T47D (cell line): ENCODE measurements around the gene OR2AG2.

Experiments
- DNase-seq, 2 experiments: peaks; one replicate each; pipeline versions ENCODE4 v3.0.0 to v3.0.0-alpha.2; 2011 to 2012; ENCODE audit warnings: low read depth in 1 of 2, low spot score in 1 of 2
- JUND ChIP-seq: IDR thresholded peaks from 2 replicates; pipeline ENCODE4 v1.6.1; 2012; ENCODE audit warnings: low read depth
- in situ Hi-C: cut with HindIII; loops from 2 replicates; pipeline ENCODE4 v1.10.0; 2016; ENCODE audit warnings: low sequenced_read_pairs, low pct_unique_long_range_greater_than_20kb

Gene OR2AG2

GRCh38 chr11:6757373-6757967 lies 14.3 kb downstream of the OR2AG2 start:
- peak; percentile 18 to 63 for DNase-seq
- in situ Hi-C loops = no loop called here

DNA sequence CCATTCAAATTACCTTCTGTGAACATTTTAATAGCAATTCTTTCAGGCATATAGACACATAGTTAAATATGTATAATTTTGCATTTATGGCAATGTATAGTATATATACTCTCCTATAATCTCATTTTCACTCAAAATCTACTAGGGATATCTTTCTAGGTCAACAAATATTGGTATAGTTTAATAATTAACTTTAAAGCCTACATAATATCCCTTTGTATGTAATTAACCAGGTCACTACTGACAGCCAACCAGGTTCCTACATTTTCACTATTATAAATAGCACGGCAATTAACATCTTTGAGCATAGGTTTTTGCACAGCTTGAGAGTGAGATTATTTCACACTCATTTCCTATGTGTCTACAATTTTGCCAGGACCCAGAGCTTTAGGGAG lies 15.8 kb downstream of the OR2AG2 start:
- DNase-seq = no peak
- in situ Hi-C loops = no loop called here
- no peak for TF ChIP-seq JUND

More at GRCh38 chr11:6757373-6757967, 14.3 kb downstream of the OR2AG2 start:
- no peak for TF ChIP-seq JUND

DNA sequence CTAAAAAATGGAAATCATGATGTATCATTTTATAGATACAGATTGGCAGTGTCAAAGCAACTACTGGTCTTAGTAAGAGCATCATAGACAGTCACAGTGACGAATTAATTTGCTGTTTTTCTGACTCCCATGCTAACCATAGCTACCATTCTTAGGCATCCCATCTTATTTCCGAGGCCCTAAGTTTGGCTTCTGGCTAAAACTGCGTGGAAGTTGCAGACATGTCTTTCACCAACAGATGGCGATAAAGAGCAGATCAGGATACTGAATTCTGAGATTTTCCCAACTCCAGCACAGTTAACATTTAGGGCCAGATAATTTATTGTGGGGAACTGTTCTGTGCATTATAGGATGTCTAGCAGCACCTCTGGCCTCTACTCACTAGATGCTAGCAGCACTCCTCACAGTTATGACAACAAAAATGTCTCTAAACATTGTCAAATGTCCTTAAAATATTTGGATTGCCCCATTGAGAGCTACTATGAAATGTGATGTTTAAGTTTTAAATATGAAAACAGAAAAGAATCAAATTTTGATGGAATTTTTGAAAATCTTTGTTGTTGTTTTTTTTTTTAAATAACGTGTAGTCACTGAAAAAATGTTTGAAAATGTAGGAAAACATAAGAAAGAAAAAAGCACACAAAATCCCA lies 16.3 kb downstream of the OR2AG2 start:
- peak; percentile 12 to 25 for DNase-seq
- TF ChIP-seq JUND = no peak
- in situ Hi-C loops = no loop called here

- DNase-seq = no peak
- no peak for TF ChIP-seq JUND
- in situ Hi-C loops = no loop called here
These were observed 24.6 kb downstream of the OR2AG2 start for GRCh38 chr11:6747097-6747668.

- in situ Hi-C loops = no loop called here
- TF ChIP-seq JUND = no peak
- no peak for DNase-seq
These were observed 25.1 kb downstream of the OR2AG2 start for GRCh38 chr11:6746626-6747025.

DNA sequence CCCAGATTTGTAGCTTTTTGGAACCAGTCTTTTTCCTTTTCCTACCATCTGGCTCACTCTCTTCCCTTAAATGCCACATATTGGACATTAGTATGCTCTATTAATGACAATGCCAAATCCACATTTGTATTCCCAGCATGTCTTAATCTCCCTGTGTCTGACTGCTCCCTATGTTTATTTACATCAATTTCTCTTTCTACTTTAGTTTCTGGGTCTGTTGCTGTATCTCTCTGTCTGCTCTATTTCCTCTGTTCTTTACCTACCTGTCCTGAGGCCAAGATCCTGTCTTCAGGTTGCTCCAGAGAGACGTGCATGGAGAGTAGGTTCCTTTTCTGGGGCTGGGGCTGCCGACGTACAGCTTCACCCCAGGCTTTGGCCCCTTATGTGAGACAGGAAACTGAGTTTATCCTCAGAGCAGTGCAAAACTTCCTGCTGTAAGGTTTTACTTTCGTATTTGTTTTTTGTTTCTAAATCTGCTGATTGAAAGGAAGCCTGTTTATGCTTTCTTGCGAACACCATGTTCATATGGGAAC lies 25.6 kb downstream of the OR2AG2 start:
- no peak for TF ChIP-seq JUND
- no peak for DNase-seq
- in situ Hi-C loops = no loop called here

DNA sequence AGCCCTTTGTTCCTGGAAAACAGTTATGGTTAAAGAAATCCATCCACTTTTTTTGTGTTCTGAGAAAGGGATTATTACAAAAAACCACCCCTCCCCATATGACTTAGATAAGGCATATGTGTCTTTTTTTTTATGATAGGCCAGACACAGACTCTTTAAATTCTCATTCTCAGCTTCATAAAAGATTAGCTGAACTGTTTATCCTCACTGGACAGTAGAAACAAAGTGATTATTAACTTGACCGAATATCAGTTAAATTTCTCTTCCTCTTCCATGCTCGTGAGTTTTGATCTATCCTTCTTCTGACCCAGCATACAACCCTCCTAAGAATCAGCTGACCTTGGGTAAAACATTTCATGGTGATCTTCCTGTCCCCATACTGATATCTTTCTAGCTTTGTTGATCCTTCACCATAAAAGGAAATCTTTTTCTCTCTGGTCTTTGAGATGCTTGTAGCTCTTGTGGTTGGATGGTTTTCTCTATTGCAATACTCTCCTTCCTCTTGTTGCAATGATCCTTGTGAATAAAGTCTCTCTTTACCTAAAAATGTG lies 26.2 kb downstream of the OR2AG2 start:
- no peak for DNase-seq
- no peak for TF ChIP-seq JUND
- in situ Hi-C loops = no loop called here

GRCh38 chr11:6745018-6745417 lies 26.8 kb downstream of the OR2AG2 start:
- TF ChIP-seq JUND = no peak
- no peak for DNase-seq
- in situ Hi-C loops = no loop called here

- TF ChIP-seq JUND = no peak
- no peak for DNase-seq
- in situ Hi-C loops = no loop called here
These were observed 29.5 kb downstream of the OR2AG2 start for GRCh38 chr11:6742260-6742659.

DNA sequence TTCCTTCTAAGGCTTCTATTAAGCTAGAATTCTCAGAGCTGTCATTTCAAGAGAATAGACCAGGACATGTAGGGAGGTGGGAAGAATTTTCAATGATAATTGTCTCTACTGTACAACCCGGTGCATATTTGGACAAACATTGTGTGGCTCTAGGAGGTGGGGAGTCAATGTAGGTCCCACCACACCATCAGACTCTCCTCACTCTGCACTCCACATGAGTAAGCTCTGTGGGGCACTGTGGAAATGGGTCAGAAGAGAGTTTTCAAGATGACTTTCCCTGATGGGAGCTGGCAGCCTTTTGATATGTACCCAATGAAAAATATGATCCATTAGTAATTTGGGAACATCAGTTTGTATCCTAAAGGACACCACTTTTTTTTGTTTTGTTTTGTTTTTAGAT lies 33.2 kb downstream of the OR2AG2 start:
- no peak for DNase-seq
- no peak for TF ChIP-seq JUND
- in situ Hi-C loops = no loop called here

DNA sequence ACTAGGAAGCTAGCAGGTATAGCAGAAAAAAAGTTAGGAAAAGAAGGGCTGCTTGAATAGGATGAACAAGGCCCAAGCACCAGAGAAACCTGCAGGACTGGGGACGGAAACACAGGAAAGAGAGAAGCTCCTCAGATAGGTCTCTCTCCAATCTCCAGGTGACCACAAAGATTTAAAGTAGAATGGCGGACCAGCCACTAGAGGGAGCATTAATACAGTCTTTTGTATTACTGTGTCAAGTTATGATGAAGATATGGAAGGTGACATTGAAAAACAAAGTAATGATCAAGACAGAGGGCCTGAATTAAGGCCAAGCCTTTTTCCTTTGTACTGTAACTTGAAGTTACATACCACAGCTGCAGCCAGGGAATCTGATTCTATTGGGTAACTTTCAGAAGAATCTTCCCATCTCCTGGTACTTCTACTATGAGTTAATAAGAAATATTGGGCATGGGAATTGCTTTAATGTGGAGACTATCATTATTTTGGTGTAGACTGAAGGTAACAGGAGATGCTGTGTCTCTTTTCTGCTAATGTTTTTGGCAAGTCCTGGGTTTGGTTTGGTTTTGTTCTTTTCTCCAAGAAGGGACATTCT lies 33.8 kb downstream of the OR2AG2 start:
- in situ Hi-C loops = no loop called here
- peak; percentile 7 to 67 for DNase-seq
- TF ChIP-seq JUND = no peak

GRCh38 chr11:6736495-6737121 lies 35.2 kb downstream of the OR2AG2 start:
- in situ Hi-C loops = no loop called here
- no peak for TF ChIP-seq JUND
- no peak for DNase-seq
